Measurements from ENCODE around the gene JSRP1. TPM values are rescaled to one million over a fixed set of nuclear protein-coding genes. Genes with fewer than 3 reads are reported as not detected.

The JSRP1 gene
- total RNA-seq, 1 experiment from 2014 or later, result 2.5 TPM

GRCh38 chr19:2269244-2270156 is 13.3 kb upstream of the JSRP1 start:
- in situ Hi-C loops (cut with HindIII; ENCODE audit: low sequenced_read_pairs), result no loop called here
- peak; percentile 97 for DNase-seq (ENCODE audit: low spot score)

DNA sequence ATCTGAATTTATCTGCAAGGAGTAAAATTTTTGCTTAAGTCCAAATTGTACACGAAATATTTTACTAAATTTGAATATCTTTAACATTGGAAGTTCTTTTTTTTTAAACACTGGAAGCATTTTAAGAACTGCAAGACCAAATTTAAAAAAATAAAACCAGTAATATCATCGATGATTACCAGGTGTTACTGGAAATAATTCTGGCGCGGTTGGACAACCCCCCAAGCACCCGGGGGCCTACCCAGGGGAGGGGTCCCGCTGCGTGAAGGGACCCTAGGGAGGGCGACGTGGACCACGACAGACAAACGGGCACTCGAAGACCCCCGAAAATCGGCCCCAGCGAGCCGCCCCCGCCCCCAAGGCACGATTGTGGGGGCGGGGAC is 12.6 kb upstream of the JSRP1 start:
- DNase-seq (ENCODE audit: low spot score), result no peak
- in situ Hi-C loops (cut with HindIII; ENCODE audit: low sequenced_read_pairs), result no loop called here

DNA sequence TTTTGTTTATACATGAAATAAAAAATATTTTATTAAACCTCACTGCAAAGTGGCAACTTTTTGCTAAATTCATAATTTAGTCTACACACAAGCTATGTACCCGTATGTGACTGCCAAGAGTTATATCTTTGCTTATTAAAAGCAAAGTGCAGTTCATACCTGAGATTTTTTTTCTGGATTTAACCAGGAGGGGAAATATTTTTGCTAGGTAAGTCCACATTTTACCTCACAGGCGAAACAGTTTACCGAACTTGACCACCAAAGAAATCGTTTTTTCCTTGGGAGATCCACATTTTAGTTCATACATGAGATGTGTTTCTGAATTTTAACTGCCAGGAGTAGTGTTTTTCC is 12.2 kb upstream of the JSRP1 start:
- in situ Hi-C loops (cut with HindIII; ENCODE audit: low sequenced_read_pairs), result no loop called here
- DNase-seq (ENCODE audit: low spot score), result no peak

DNA sequence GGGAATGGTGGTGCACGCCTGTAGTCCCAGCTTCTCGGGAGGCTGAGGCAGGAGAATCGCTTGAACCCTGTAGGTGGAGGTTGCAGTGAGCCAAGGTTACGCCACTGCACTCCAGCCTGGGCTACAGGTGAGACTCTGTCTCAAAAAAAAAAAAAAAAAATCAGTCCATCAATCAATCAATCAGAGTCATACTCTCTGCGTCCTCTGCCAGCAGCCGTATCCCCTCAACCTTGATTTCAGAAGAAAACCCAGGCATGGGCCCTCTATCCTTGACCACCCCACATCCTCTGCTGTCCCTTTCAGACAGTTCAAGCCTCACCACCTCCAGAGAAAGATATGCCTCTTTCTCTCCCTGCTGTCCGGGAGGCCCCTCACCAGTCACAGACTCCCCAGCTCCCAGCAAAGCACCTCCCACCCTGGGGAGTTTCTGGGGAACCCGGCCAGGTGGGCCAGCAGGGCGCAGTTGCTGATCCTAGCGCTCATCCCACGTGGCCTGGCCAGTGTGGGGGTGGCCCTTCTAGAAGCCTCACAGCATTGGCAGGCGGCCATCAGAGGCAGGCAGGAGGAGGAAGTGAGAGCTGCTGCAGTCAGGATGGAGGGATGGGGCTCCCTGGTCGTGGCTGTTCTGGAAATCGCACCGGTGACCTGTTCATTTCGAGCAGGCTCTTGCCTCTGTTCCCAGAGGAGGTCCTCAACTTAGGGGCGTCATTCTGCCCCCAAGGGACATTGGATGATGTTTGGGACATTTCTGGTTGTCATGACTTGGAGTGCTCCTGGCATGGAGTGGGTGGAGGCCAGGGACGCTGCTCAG is 10.2 kb upstream of the JSRP1 start:
- DNase-seq (ENCODE audit: low spot score), result peak; percentile 83
- in situ Hi-C loops (cut with HindIII; ENCODE audit: low sequenced_read_pairs), result no loop called here

GRCh38 chr19:2261438-2262172 is 5.4 kb upstream of the JSRP1 start:
- no peak for DNase-seq (ENCODE audit: low spot score)
- in situ Hi-C loops (cut with HindIII; ENCODE audit: low sequenced_read_pairs), result no loop called here

- in situ Hi-C loops (cut with HindIII; ENCODE audit: low sequenced_read_pairs), result no loop called here
- DNase-seq (ENCODE audit: low spot score), result no peak
Observed at GRCh38 chr19:2260341-2260805, 4.2 kb upstream of the JSRP1 start.

- in situ Hi-C loops (cut with HindIII; ENCODE audit: low sequenced_read_pairs), result no loop called here
- DNase-seq (ENCODE audit: low spot score), result no peak
Observed at GRCh38 chr19:2259336-2259735, 3.1 kb upstream of the JSRP1 start.

DNA sequence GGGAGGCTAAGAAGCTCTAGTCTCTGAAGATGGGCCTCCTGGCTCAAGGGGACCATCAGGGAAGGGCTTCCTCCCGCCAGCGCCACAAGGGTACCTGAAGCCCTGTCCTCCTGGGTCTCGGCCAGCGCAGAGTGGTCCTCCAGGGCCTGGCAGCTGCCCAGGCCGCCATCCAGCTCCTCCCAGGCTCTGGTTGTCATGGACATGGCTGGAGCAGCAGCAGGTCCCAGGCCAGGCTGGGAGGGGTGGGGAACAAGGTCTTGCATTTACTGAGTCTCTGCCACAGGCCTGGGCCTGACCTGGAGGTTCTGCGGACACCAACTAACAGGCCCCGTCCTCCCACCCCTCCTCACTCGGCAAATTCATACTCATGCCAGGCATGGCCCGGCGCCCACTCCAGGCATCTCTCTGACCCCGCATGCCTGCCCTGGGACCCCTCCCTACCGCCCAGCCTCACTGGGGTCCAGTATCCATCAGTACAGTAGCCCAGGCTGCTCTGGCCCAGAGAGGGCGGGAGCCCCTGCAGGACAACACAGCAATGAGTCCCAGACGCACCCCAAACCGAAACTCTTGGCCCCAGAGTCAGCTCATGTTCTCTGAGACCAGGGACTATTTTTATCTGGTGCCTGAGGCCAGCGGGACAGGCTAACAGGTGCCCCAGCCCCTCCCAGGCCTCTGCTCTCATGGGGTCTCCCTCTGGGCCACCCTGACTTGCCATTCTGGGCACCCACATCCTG is 938 bp downstream of the JSRP1 start:
- in situ Hi-C loops (cut with HindIII; ENCODE audit: low sequenced_read_pairs), result no loop called here
- no peak for DNase-seq (ENCODE audit: low spot score)

GRCh38 chr19:2254064-2254872 is 1.9 kb downstream of the JSRP1 start:
- in situ Hi-C loops (cut with HindIII; ENCODE audit: low sequenced_read_pairs), result no loop called here
- DNase-seq (ENCODE audit: low spot score), result no peak

DNA sequence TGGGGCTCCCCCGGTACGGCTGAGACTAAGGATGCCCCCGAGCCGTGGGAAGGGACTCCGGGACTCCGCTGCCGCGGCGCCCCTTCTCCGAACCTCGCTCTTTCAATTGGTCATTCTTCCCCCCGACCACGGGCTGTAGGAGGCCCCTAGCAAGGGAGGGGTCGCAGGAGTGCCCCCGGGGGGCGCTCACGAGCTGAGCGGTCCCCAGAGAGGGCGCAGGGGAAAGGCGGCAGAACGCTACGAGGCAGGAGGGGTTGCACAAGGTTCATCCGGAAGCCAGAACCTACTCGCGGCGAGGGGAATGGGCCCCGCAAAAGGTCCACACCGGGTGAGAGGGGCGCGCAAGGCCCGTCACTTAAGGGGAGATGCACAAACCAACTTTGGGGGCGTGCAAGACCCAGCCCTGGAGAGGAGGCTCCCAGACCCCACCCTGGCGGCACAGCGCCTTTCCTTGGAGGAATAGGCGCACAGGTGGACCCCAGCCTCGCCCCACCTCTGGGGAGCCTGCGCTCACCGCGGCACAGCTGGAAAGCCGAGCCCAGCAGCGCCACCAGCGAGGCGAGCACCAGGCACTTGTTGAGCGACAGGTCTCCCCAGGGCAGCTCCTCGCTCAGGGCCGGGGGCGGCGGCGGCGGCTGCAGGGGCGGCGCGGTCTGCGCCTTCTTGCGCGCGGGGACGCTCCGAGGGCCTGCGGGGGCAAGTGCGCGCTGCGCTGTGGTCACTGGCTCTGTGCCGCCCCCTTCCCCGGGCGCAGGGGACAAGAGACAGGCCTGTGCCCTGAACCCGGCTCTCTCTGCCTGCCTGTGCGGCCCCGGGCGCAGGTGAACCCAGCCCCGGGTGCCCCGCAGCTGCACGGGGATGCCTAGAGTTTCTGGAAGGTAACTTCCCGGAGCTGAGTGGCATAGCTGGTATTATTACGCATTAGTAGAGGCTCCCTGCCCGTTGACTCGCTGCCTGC is 2.8 kb downstream of the JSRP1 start:
- DNase-seq (ENCODE audit: low spot score), result no peak
- in situ Hi-C loops (cut with HindIII; ENCODE audit: low sequenced_read_pairs), result no loop called here

DNA sequence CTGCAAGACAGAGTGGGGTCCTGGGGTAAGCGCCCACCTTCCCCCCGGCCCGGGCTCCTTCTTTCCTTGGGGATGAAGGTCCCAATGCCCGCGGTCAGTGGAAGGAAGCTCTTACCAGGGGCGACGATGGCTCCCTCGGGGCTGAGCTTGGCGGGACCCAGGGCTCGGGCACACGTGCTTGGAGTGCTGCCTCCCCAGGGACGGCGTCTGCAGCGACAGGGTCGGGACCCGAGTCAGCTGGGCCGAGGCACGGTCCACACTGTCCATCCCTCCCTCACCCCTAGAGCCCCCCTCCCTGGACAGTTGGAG is 3.5 kb downstream of the JSRP1 start:
- no peak for DNase-seq (ENCODE audit: low spot score)

DNA sequence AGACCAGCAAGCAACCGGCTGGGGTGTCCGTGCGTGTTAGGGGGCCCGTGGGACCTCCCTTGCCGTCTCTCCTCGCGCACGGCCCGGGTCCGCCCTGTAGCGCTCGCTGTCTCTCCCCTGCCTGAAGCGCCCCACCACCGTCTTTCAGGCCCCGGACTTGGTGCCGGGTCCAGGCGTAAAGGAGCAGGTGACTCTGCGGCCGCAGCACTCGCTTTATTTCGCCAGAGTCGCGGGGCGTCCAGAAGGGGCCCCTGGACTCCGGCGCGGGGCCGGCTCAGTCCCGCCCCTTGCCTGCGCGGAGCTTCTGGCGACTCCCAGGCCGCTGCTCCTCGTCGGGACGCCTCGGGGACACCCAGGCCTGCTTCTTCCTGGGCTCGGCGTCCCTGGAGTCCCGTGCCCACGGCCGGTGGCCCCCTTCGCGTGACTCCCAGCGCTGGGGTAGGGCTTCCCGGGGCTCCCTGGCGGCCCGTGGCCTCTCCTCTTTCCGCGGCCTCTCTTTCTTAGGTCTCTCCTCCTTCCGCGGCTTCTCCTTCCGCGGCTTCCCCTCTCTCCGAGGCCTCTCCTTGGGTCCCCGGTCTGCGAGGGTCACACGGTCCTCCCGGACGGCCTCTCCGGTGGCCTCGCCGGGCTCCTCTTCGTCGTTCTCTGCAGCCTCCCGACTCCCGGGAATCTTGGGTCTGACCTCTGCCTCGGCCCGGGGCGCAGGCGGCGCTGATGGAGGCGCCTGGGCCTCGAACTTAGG is 4.0 kb downstream of the JSRP1 start:
- in situ Hi-C loops (cut with HindIII; ENCODE audit: low sequenced_read_pairs), result no loop called here
- no peak for DNase-seq (ENCODE audit: low spot score)

More for the DNA sequence above, 3.5 kb downstream of the JSRP1 start:
- in situ Hi-C loops (cut with HindIII; ENCODE audit: low sequenced_read_pairs), result no loop called here

DNA sequence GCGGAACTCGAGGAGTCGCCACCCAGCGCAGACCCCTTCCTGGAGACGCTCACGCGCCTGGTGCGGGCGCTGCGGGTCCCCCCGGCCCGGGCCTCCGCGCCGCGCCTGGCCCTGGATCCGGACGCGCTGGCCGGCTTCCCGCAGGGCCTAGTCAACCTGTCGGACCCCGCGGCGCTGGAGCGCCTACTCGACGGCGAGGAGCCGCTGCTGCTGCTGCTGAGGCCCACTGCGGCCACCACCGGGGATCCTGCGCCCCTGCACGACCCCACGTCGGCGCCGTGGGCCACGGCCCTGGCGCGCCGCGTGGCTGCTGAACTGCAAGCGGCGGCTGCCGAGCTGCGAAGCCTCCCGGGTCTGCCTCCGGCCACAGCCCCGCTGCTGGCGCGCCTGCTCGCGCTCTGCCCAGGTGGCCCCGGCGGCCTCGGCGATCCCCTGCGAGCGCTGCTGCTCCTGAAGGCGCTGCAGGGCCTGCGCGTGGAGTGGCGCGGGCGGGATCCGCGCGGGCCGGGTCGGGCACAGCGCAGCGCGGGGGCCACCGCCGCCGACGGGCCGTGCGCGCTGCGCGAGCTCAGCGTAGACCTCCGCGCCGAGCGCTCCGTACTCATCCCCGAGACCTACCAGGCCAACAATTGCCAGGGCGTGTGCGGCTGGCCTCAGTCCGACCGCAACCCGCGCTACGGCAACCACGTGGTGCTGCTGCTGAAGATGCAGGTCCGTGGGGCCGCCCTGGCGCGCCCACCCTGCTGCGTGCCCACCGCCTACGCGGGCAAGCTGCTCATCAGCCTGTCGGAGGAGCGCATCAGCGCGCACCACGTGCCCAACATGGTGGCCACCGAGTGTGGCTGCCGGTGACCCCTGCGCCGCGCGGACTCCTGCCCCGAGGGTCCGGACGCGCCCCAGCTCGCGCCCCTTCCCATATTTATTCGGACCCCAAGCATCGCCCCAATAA is 4.8 kb downstream of the JSRP1 start:
- DNase-seq (ENCODE audit: low spot score), result no peak
- in situ Hi-C loops (cut with HindIII; ENCODE audit: low sequenced_read_pairs), result no loop called here

GRCh38 chr19:2250766-2251105 is 5.5 kb downstream of the JSRP1 start:
- no peak for DNase-seq (ENCODE audit: low spot score)
- in situ Hi-C loops (cut with HindIII; ENCODE audit: low sequenced_read_pairs), result no loop called here

GRCh38 chr19:2249880-2250765 is 6.1 kb downstream of the JSRP1 start:
- no peak for DNase-seq (ENCODE audit: low spot score)
- in situ Hi-C loops (cut with HindIII; ENCODE audit: low sequenced_read_pairs), result no loop called here

Data from G401 (cell line).